Suprapubic skin (tissue), 4 donors: ENCODE measurements around the gene SLC6A4.

Experiments
- CTCF ChIP-seq, 2 donors: fragments of 200-600 bp in 1 of 2; fragments of 450-650 bp in 1 of 2; sonication (generic) in 1 of 2; IDR thresholded peaks; one replicate each; pipeline ENCODE4 v1.5.1; 2016 to 2019; ENCODE audit warnings: antibody characterized with exemption in 2 of 2, mild to moderate bottlenecking in 1 of 2, moderate library complexity in 1 of 2
- POLR2A ChIP-seq, 2 donors: fragments of 450-650 bp; IDR thresholded peaks; one replicate each; pipeline ENCODE4 v1.6.1; 2017; ENCODE audit warnings: antibody characterized with exemption in 2 of 2, mild to moderate bottlenecking in 2 of 2, moderate library complexity in 2 of 2
- POLR2AphosphoS5 ChIP-seq, 3 donors: sonication (generic); formaldehyde crosslinking; IDR thresholded peaks; one replicate each; pipeline ENCODE4 v1.6.1; 2017; ENCODE audit warnings: antibody characterized with exemption in 3 of 3

GRCh38 chr17:30239089-30239462 is 3.6 kb upstream of the SLC6A4 start:
- TF ChIP-seq CTCF (IDR thresholded peaks at IDR 0.05) (no peak), POLR2A (IDR thresholded peaks at IDR 0.05) (no peak), POLR2AphosphoS5 (IDR thresholded peaks at IDR 0.05) (no peak)
